Measurements from ENCODE around the gene RCC1.
"Not testable (repeated sequence)": the region's sequence is repeated elsewhere in the genome, so short reads cannot be mapped to it uniquely, and the experiment has no call there.

The RCC1 gene

GRCh38 chr1:28580722-28581530 lies 75.1 kb downstream of the RCC1 start:
- Histone ChIP-seq H3K4me2 (ENCODE audit: low read length) (peak overlapping the region; percentile 76), H2BK120ac (ENCODE audit: insufficient read depth, low read length, poor library complexity) (no peak overlapping the region), H3K36me3 (ENCODE audit: control insufficient read depth in 1 of 2, insufficient read depth in 2 of 2, low read length in 2 of 2) (peaks cover 19 to 38% of the 10 kb centered on the region in 2 experiments), H3K79me2 (ENCODE audit: control insufficient read depth, insufficient read depth, low read length, poor library complexity) (peaks cover 15% of the 10 kb centered on the region), H3K4ac (ENCODE audit: low read depth, low read length) (peak overlapping the region; percentile 82), H3K79me1 (ENCODE audit: low read length) (peaks cover 9% of the 10 kb centered on the region), H3K9ac (ENCODE audit: low read length) (peak overlapping the region; percentile 86), H3K27me3 (ENCODE audit: insufficient read depth, low read length) (no peaks in the 10 kb centered on the region), H3K4me1 (ENCODE audit: control insufficient read depth in 1 of 2, insufficient read depth in 2 of 2, low read length in 2 of 2) (peaks cover 6 to 9% of the 10 kb centered on the region in 2 experiments), H3K14ac (ENCODE audit: low read length) (peak overlapping the region; percentile 58), H4K91ac (ENCODE audit: low read depth, low read length) (peak overlapping the region; percentile 59), H4K12ac (ENCODE audit: low read depth, low read length) (no peak overlapping the region), H3K27ac (ENCODE audit: low read depth, low read length) (peak overlapping the region; percentile 38), H2AFZ (ENCODE audit: insufficient read depth, low read length, poor library complexity) (no peak overlapping the region), H3K9me3 (ENCODE audit: insufficient read depth, low read depth, low read length) (no peaks in the 10 kb centered on the region), H3K4me3 (ENCODE audit: low read depth, low read length) (peak overlapping the region; percentile 85), H2AK5ac (ENCODE audit: low read length) (no peak overlapping the region), H3K23ac (ENCODE audit: low read length) (no peak overlapping the region), H4K8ac (ENCODE audit: low read depth, low read length) (no peak overlapping the region), H2BK5ac (ENCODE audit: low read depth, low read length, poor library complexity) (peak overlapping the region; percentile 42), H3K18ac (ENCODE audit: low read length) (peak overlapping the region; percentile 15), H2BK12ac (ENCODE audit: low read length) (no peak overlapping the region)
- DNase-seq = peak; percentile 21 to 44
- no CpG with 5 or more reads among the region's 26 CpGs for WGBS (ENCODE audit: extremely low coverage, insufficient coverage, insufficient read length)

- peak overlapping the region; percentile 33 for H2BK120ac ChIP-seq (ENCODE audit: insufficient read depth, low read length, poor library complexity)
- peak overlapping the region; percentile 82 for H3K4ac ChIP-seq (ENCODE audit: low read depth, low read length)
- H3K9ac ChIP-seq (ENCODE audit: low read length) = peak overlapping the region; percentile 86
- peak overlapping the region; percentile 52 for H2BK5ac ChIP-seq (ENCODE audit: low read depth, low read length, poor library complexity)
- H2AFZ ChIP-seq (ENCODE audit: insufficient read depth, low read length, poor library complexity) = peak overlapping the region; percentile 14
- no peaks in the 10 kb centered on the region for H3K27me3 ChIP-seq (ENCODE audit: insufficient read depth, low read length)
- H3K79me1 ChIP-seq (ENCODE audit: low read length) = peaks cover 9% of the 10 kb centered on the region
- H3K79me2 ChIP-seq (ENCODE audit: control insufficient read depth, insufficient read depth, low read length, poor library complexity) = peaks cover 15% of the 10 kb centered on the region
- peak overlapping the region; percentile 85 for H3K4me3 ChIP-seq (ENCODE audit: low read depth, low read length)
- peaks cover 6 to 9% of the 10 kb centered on the region in 2 experiments for H3K4me1 ChIP-seq (ENCODE audit: control insufficient read depth in 1 of 2, insufficient read depth in 2 of 2, low read length in 2 of 2)
- peak overlapping the region; percentile 15 for H2BK12ac ChIP-seq (ENCODE audit: low read length)
- peak overlapping the region; percentile 79 for H4K8ac ChIP-seq (ENCODE audit: low read depth, low read length)
- peak overlapping the region; percentile 60 for H4K91ac ChIP-seq (ENCODE audit: low read depth, low read length)
- peak overlapping the region; percentile 58 for H3K14ac ChIP-seq (ENCODE audit: low read length)
- H3K9me3 ChIP-seq (ENCODE audit: insufficient read depth, low read depth, low read length) = no peaks in the 10 kb centered on the region
- H3K23ac ChIP-seq (ENCODE audit: low read length) = no peak overlapping the region
- no peak overlapping the region for H2AK5ac ChIP-seq (ENCODE audit: low read length)
- H4K12ac ChIP-seq (ENCODE audit: low read depth, low read length) = peak overlapping the region; percentile 32
- peak overlapping the region; percentile 53 for H3K18ac ChIP-seq (ENCODE audit: low read length)
- WGBS (ENCODE audit: extremely low coverage, insufficient coverage, insufficient read length) = no CpG with 5 or more reads among the region's 75 CpGs
- DNase-seq = peak; percentile 95 to 98
- peak overlapping the region; percentile 48 for H3K27ac ChIP-seq (ENCODE audit: low read depth, low read length)
- peak overlapping the region; percentile 76 for H3K4me2 ChIP-seq (ENCODE audit: low read length)
- H3K36me3 ChIP-seq (ENCODE audit: control insufficient read depth in 1 of 2, insufficient read depth in 2 of 2, low read length in 2 of 2) = peaks cover 19 to 38% of the 10 kb centered on the region in 2 experiments
Observed at GRCh38 chr1:28581531-28582247, 75.8 kb downstream of the RCC1 start.

- Histone ChIP-seq H3K4me2 (ENCODE audit: low read length) (peak overlapping the region; percentile 73), H2AK5ac (ENCODE audit: low read length) (peak overlapping the region; percentile 36), H2BK120ac (ENCODE audit: insufficient read depth, low read length, poor library complexity) (peak overlapping the region; percentile 33), H4K12ac (ENCODE audit: low read depth, low read length) (peak overlapping the region; percentile 32), H3K9ac (ENCODE audit: low read length) (peak overlapping the region; percentile 65), H3K27me3 (ENCODE audit: insufficient read depth, low read length) (no peaks in the 10 kb centered on the region), H3K36me3 (ENCODE audit: control insufficient read depth in 1 of 2, insufficient read depth in 2 of 2, low read length in 2 of 2) (peaks cover 19 to 35% of the 10 kb centered on the region in 2 experiments), H4K91ac (ENCODE audit: low read depth, low read length) (peak overlapping the region; percentile 60), H3K18ac (ENCODE audit: low read length) (no peak overlapping the region), H3K79me1 (ENCODE audit: low read length) (peaks cover 9% of the 10 kb centered on the region), H3K4me1 (ENCODE audit: control insufficient read depth in 1 of 2, insufficient read depth in 2 of 2, low read length in 2 of 2) (peaks cover 6 to 9% of the 10 kb centered on the region in 2 experiments), H2BK12ac (ENCODE audit: low read length) (peak overlapping the region; percentile 15), H3K23ac (ENCODE audit: low read length) (no peak overlapping the region), H3K4ac (ENCODE audit: low read depth, low read length) (peak overlapping the region; percentile 56), H2BK5ac (ENCODE audit: low read depth, low read length, poor library complexity) (peak overlapping the region; percentile 52), H3K9me3 (ENCODE audit: insufficient read depth, low read depth, low read length) (no peaks in the 10 kb centered on the region), H4K8ac (ENCODE audit: low read depth, low read length) (peak overlapping the region; percentile 79), H3K4me3 (ENCODE audit: low read depth, low read length) (peak overlapping the region; percentile 68), H2AFZ (ENCODE audit: insufficient read depth, low read length, poor library complexity) (peak overlapping the region; percentile 14), H3K79me2 (ENCODE audit: control insufficient read depth, insufficient read depth, low read length, poor library complexity) (peaks cover 15% of the 10 kb centered on the region), H3K14ac (ENCODE audit: low read length) (peak overlapping the region; percentile 55), H3K27ac (ENCODE audit: low read depth, low read length) (peak overlapping the region; percentile 48)
- WGBS (ENCODE audit: extremely low coverage, insufficient coverage, insufficient read length) = no CpG with 5 or more reads among the region's 10 CpGs
- DNase-seq = no peak
Observed at GRCh38 chr1:28582248-28582615, 76.4 kb downstream of the RCC1 start.

- H4K12ac ChIP-seq (ENCODE audit: low read depth, low read length); H3K9ac ChIP-seq (ENCODE audit: low read length); H3K79me2 ChIP-seq (ENCODE audit: control insufficient read depth, insufficient read depth, low read length, poor library complexity); H4K8ac ChIP-seq (ENCODE audit: low read depth, low read length); H3K4me1 ChIP-seq (ENCODE audit: control insufficient read depth in 1 of 2, insufficient read depth in 2 of 2, low read length in 2 of 2); H2BK12ac ChIP-seq (ENCODE audit: low read length); H3K4ac ChIP-seq (ENCODE audit: low read depth, low read length); H3K27ac ChIP-seq (ENCODE audit: low read depth, low read length); H2AFZ ChIP-seq (ENCODE audit: insufficient read depth, low read length, poor library complexity); H2AK5ac ChIP-seq (ENCODE audit: low read length); H3K9me3 ChIP-seq (ENCODE audit: insufficient read depth, low read depth, low read length); H3K27me3 ChIP-seq (ENCODE audit: insufficient read depth, low read length); H2BK5ac ChIP-seq (ENCODE audit: low read depth, low read length, poor library complexity); H3K79me1 ChIP-seq (ENCODE audit: low read length); H3K4me2 ChIP-seq (ENCODE audit: low read length); H2BK120ac ChIP-seq (ENCODE audit: insufficient read depth, low read length, poor library complexity); H3K14ac ChIP-seq (ENCODE audit: low read length); H3K23ac ChIP-seq (ENCODE audit: low read length); H3K4me3 ChIP-seq (ENCODE audit: low read depth, low read length); H3K18ac ChIP-seq (ENCODE audit: low read length); H4K91ac ChIP-seq (ENCODE audit: low read depth, low read length); H3K36me3 ChIP-seq (ENCODE audit: control insufficient read depth in 1 of 2, insufficient read depth in 2 of 2, low read length in 2 of 2): not testable (repeated sequence)
- WGBS (ENCODE audit: extremely low coverage, insufficient coverage, insufficient read length) = no CpG with 5 or more reads among the region's 19 CpGs
- DNase-seq = peak in 1 of 2 donors; percentile 25
Observed at GRCh38 chr1:28586585-28587391, 80.9 kb downstream of the RCC1 start.

Measured in trophoblast cell (in vitro differentiated cells and primary cell).